ENCODE data around the gene NUMBL.

The NUMBL gene

GRCh38 chr19:40716031-40716481 is 25.6 kb upstream of the NUMBL start:
- no peak for DNase-seq

DNA sequence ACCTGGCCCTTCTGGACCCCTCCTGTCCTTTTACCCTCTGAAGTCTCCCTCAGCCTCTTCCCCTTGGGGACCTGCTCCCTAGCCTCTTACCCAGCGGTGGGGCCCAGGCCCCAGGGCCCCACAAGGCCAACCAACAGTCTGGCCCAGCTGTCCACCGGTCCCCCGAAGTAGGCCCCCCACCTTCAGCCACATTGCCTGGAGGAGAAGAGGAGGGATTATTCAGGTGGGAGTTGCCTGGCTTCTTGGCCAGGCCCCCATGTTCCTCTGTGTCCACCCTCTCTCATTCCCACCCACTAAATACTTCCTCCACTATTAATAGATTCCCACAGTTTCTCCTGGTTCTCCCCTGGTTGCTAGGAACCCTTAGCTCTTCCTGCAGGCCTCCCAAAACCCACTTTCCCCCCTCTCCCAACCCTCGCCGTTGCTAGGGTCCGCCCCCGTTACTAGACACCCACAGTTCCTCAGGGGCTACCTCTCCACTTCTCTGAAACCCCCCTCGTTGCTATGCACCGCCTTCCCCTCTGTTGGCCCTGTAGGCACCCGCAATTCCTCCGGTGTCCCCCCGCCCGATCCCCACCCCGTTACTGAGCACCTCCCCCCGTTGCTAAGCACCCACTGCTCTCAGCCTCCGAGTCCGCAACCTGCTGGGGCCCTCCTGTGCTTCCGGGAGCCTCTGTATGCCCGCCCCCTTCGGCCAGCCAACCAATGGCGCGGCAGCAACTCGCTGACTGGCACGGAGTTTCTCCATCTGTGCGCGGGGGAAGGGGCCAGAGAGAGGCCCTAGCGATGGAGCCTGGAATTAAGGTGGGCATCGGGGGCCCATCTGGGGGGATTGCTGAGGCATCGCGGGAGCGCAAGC is 24.2 kb upstream of the NUMBL start:
- DNase-seq: peak; percentile 86

DNA sequence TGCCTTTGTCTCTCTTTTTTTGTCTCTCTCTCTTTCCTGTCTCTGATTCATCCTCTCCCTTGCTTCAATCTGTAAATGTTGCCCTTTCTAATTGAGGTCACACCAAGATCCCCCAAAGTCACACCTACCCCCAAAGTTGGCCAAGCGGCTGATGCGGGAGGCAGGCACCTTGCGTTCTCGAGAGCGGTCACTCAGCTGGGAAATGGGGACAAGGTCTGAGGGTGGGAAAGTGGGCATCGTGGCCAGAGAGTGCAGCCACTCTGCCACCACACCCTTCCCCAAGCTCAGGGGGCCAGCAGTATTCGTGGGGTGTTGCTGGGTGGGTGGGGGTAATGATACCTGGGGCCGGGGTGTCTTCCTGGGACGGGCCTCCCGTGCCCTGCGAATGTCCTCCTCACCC is 23.5 kb upstream of the NUMBL start:
- DNase-seq: no peak

- no peak for DNase-seq
Observed at GRCh38 chr19:40709817-40710216, 19.4 kb upstream of the NUMBL start.

GRCh38 chr19:40707615-40708014 is 17.2 kb upstream of the NUMBL start:
- no peak for DNase-seq

DNA sequence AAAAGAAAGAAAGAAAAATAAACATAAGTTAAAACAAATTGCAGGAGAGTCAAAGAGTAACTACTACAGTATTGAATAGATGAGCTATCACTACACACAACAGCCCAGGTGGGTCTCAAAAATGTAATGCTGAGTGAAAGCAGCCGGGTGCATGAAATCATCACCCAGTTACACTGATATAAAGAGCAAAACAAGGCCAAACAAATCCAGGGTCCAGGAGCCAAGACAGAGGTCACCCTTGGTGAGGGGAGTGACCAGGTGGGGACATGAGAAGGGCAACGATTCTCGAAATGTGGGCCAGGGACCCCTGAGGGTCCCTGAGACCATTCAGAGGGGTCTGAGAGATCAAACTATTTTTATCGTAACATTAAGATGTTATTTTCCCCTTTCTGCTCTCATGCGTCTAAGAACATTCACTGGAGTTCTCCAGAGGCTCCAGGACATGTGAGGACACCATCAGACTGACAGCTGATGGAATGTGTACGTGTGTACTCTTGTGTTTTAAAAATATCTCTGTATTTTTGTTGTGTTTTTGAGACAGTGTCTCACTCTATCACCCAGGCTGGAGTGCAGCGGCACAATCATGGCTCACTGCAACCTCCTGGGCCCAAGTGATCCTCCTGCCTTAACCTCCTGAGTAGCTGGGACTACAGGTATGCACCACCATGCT is 15.6 kb upstream of the NUMBL start:
- no peak for DNase-seq

DNA sequence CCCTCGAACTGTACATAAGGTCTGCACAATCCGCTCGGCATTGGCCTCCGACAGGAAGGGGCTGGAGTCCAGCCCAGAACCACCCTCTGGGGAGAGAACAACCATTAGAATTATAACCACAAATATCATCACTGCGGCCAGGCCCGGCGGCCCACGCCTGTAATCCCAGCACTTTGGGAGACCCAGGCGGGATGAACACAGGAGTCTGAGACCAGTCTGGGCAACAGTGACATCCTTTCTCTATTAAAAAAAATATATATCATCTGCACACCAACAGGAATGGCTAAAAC is 14.9 kb upstream of the NUMBL start:
- no peak for DNase-seq

DNA sequence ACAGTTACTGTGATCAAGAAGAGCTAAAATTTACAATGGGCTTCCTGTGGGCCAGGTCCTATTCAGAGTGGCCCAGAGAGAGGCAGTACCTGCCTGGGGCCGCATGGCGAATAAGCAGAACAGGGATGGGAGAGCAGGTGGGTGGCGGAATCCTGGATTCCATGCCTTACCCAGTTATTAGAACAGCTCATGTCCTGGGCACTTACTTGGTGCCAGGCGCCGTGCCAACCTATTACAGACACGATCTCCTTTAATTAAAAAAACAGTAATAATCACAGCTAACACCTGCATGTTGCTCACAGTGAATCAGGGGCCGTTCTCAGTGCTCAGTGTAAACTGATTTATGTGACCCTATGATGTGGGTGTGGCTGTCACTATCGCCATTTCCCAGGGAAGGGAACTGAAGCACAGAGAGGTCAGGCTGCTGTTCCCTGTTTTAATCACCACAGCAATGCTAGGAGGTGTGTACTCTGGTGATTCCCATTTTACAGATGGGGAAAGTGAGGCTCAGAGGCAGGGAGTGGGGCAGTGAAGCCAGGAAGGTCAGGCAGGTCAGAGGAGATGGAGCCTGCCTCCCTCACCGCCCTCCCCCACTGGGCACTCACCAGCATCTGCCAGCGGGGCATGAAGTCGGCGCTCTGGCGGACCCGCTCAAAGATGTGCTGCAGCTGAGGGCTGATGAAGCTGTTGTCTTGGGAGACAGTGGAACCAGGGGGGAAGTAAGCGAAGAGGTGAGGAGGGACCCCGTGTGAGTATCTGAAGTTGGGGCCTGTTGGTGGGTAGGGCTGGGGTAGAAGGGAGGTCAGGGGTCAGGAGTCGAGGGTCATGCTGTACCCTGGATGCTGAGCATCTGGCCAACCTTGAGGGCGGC is 14.3 kb upstream of the NUMBL start:
- DNase-seq: no peak

DNA sequence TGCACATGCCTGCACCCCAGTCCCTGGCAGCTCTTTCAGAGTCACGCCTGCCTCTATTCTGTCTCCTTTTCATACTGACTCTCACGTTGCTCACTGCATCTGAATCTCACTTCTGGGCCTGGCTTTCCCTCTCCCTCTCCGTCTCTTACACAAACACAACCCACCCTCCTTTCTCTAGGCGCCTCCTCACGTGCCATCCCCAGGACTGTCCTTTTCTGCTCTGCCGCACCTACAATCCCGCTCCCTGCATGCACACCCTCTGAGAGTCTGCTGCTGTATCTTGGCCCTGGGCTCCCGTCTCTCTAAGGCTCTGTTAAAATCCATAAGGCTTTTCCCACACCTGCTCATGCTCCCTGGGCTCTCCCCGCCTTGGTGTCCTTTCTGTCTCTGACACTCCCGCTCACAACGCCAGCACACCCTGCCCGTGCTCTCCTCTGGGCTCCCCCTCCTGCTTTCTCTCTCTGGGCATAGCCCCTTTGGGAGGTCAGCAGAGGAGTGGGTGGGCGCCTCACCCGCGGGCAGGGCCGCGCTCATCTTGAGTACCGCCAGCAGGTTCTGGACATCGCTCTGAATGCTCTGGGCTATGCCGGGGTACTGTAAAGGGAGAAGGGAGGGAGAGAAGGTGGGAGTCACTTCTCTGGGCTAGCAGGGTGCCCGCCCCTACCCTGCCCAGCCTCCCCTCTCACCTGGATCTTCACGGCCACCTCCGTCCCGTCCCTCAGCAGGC is 12.7 kb upstream of the NUMBL start:
- no peak for DNase-seq

- DNase-seq: no peak
Observed at GRCh38 chr19:40702337-40703012, 12.0 kb upstream of the NUMBL start.

GRCh38 chr19:40701758-40702157 is 11.3 kb upstream of the NUMBL start:
- no peak for DNase-seq

DNA sequence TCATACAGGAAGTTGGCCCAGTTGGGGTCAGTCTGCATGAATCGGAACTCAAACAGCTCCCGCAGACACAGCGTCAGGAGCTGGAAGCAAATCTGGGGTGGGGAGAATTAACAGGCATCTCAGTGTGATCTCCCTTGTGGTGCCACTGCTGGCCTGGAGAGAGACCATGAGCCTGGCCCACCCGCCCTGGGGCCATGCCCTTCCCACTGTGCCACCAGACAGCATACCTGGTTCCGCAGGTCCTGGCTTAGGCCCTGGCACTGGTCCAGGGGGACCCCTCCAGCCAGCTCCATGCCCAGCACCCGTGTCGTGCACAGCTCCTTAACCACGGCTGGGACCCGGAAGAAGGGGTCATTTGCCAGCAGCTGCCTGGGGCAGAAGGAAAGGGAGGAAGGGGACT is 9.6 kb upstream of the NUMBL start:
- DNase-seq: no peak

GRCh38 chr19:40697007-40697406 is 6.6 kb upstream of the NUMBL start:
- DNase-seq: no peak

DNA sequence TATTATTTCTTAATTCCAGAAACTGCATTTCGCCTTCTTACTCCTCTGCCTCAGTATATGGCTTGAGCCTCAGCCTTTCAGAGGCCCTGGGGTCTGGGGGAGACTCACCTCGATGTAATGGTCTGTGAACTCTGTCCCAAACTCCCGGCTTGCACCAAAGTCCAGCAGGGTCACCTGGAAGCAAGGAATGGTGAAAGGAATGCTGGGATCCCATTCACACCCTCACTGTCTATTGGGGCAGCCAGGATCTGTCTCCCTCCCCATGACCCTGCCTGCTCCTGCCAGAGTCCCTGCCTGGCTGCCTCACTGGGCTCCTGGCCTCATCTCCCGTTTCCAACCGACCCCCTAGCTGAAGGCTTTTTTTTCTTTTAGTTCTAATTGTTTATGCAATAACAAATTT is 5.4 kb upstream of the NUMBL start:
- DNase-seq: no peak

GRCh38 chr19:40693896-40694295 is 3.4 kb upstream of the NUMBL start:
- no peak for DNase-seq

- no peak for DNase-seq
Observed at GRCh38 chr19:40693150-40693788, 2.8 kb upstream of the NUMBL start.

DNA sequence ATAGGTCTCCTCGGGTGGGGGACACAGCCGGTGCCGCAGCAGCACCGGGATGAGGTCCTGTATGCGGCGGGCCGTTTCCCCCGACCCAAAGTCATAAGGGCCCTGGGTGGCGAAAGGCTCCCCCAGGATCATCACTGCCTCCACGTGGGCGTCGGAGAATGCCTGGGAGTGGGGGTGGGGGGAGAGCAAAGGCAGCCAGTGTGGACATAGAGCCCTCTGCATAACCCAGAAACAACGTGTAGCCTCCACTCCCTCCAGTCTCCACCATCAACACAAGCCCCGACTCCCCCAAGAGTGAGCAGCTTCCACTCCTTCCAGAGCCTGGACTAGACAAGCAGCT is 1.7 kb upstream of the NUMBL start:
- DNase-seq: no peak

DNA sequence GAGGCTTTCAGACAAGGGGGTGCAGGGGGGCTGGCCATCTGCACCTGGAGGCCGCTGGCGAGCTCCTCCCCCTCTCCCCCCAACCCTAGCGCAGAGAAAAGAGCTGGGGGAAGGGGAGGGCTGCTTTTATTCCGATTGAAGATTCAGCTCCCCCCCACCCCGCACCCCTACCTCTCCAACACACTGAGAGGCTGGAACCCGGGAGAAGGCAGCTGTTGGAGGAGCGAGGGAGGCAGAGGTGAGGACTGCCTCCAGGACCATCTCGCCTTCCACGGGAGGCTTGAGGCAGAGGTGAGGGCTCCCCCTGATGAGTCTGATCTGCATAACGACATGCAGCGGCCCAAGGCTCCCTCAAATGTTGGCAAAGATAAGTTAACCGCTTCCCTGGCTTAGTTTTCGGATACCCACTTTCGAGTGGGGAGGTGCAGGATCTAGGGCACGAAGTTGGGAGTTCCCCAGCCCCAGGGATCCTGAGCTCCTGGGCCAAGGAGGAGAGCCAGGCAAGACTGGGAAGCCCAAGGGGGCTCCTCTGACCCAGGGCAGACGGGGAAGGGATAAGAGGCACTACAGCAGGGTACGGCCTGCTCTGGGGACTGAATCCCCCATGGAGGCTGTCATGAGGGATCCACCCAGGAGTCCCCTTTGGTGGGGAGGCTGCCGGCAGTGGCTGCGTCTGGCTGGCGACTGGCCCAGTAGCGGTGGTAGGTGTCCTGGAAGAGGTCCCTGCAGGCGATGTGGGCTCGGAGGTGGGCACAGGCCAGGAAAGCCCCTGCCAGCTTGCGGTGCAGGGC is 1.2 kb upstream of the NUMBL start:
- DNase-seq: no peak

DNA sequence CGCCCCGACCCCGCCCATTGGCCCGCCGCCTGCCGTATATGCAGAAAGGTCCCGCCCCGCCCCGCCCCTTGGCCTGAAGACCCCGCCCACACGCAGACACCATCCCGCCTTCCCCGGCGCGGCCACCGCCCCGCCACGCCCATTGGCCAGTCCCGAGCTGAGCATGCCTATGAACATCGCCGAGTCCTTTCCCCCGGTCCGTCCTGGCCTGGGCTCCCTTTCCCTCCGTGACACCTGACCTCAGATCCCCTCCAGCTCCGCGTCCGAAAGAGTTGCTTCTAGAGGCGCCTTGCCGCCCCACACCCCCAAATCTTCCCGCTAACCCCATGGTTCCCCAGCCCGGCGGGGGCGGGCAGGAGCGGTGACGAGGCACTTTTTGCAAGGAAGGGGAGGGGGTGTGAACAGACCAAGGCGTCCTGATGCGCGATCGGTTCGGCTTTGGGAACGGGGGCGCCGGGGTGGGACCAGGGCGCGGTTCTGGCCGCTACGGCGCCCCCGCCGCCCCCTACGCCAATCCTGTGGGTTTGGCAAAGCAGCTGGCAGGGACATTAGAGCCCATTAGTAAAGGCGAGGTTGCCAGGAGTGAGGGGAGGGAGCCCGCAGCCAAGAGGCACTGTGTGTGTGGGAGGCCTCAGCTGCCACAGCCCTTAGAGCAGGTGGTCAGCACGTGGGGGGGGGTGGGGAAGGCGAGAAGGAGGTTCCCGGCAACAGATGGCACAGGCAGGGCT is 406 bp upstream of the NUMBL start:
- DNase-seq: peak; percentile 83

DNA sequence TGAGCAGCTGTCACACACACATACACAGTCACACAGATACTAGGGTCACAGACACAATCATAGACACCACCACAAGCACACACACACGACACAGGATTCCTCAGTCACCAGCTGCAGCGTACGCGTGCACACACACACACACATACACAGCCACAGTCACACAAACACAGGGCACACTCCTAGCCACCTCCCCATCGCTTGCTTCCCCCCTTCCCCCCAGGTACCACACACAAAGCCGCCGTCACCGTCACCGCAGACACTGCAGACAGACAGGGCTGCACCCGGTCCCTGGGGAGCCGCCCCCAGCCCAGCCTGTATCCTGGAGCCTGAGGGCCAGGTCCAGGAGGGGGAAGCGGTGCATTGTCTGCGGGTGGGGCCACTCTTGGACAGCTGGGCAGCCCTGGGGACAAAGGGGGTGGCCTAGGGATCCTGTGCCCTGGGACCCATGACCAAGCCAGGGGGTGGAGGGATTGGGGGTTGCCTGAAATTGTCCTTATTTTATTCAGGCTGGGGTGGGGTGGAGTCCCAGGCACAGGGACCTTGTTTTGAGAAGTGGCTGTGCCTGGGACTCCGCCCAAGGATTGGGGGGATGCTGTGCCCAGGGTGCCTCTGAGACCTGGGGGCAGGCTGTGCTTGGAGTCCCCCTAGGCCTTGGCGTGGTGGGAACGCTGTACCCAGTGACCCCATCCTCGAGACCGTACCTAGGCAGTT is 957 bp downstream of the NUMBL start:
- DNase-seq: peak; percentile 19

Data from activated gamma-delta T cell (primary cell).